EL (cell line): ENCODE results near the gene OR52E1.

ENCODE experiments used
- DNase-seq: peaks from one replicate; pipeline ENCODE4 v3.0.0-alpha.2; 2016

OR52E1 gene

DNA sequence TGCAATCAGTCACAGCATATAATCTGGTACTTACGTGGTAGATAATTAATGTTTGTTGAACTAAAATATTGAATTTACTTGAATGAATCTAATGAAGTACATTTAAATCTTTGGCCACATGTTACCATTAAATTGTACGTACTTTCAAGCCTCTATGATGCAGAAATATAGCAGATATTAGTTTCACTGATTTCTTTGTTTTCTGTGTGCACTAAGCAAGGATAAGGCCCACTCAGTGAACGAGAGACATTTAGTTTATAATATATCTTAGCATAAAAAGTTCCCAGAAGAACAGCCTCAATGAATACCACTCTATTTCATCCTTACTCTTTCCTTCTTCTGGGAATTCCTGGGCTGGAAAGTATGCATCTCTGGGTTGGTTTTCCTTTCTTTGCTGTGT lies at the start of gene OR52E1:
OR52E1 (plus strand) TSS at position 301 of the 400 bp plus-strand sequence.
- no peak for DNase-seq

- DNase-seq: no peak
Measured at GRCh38 chr11:5021996-5022395, 47.4 kb upstream of the OR52E1 start.

DNA sequence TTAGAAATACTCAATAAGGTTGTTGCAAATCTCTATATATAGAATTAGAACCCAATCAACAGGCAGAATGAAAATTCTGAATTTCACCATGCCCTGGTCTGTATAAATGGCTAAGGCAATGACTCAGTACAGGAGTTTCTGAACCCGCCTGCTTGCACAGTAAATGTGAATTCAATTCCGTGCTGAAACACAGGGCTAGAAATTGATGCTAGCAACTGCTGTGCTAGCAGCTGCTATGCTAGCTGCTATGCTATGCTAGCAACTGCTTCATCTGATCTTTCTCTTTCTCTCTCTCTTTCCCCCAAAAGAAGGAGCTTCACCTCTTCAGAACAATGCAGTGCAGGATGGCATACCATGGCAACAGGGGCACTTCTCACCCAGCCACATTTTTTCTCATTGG lies 32.7 kb upstream of the OR52E1 start:
- no peak for DNase-seq

GRCh38 chr11:5037926-5038325 lies 31.4 kb upstream of the OR52E1 start:
- DNase-seq: no peak

DNA sequence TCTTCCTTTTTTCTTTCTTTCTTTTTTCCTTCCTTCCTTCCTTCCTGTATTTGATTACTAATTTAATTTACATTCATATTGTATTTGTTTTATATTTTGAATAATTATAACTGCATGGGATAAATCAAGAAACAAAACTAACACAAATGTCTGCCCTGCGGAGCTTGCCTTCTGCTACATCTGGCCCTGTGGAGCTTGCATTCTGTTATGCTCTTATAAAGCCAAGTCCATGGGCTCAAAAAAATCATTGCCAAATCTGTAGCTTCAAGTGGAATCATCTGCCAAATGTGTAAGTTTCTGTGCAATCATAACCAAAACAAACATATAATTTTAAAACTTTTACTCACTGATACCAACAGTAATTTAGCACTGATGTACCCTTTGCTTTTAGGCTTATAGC lies 31.0 kb upstream of the OR52E1 start:
- no peak for DNase-seq

- no peak for DNase-seq
Measured at GRCh38 chr11:5040876-5041275, 28.5 kb upstream of the OR52E1 start.

GRCh38 chr11:5042091-5042490 lies 27.3 kb upstream of the OR52E1 start:
- no peak for DNase-seq

DNA sequence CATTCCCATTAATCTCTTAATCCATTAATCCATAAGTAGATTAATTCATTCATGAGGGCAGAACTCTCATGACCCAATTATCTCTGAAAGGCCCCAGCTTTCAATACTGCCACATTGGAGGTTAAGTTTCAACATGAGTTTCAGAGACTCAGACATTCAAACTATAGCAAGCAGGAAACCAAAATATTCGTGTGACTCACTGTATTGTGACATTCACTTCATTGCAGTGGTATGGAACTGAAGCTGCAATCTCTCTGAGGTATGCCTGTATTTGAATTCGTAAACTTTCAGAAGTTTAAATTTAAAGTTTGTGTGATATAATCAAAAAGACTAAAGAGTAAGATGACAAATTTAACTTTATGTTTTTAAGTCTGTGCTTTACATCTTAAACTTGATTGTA lies 26.0 kb upstream of the OR52E1 start:
- DNase-seq: no peak

DNA sequence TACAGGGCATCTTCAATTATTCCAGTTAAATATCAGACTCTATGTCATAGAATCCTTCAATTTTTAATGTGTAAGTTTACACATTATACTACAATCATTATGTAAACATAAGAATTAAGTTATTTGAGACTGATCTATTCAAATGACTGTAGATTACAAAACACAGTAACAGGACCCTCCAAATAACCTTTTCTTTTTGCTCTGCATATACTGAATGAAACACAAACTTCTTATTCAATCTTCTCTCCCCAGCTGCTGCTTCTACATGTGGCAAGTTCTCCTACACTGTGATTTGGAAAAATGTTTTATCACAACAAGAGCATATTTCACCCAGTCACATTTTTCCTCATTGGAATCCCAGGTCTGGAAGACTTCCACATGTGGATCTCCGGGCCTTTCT lies 23.1 kb upstream of the OR52E1 start, which contains the start of gene OR52J3:
OR52J3 (plus strand) TSS at position 301 of the 400 bp plus-strand sequence; CDS start at position 301, 0 bp downstream.
- no peak for DNase-seq

DNA sequence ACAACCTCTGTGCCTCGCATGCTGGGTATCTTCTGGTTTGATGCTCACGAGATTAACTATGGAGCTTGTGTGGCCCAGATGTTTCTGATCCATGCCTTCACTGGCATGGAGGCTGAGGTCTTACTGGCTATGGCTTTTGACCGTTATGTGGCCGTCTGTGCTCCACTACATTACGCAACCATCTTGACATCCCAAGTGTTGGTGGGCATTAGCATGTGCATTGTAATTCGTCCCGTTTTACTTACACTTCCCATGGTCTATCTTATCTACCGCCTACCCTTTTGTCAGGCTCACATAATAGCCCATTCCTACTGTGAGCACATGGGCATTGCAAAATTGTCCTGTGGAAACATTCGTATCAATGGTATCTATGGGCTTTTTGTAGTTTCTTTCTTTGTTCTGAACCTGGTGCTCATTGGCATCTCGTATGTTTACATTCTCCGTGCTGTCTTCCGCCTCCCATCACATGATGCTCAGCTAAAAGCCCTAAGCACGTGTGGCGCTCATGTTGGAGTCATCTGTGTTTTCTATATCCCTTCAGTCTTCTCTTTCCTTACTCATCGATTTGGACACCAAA lies 22.5 kb upstream of the OR52E1 start:
- DNase-seq: no peak

DNA sequence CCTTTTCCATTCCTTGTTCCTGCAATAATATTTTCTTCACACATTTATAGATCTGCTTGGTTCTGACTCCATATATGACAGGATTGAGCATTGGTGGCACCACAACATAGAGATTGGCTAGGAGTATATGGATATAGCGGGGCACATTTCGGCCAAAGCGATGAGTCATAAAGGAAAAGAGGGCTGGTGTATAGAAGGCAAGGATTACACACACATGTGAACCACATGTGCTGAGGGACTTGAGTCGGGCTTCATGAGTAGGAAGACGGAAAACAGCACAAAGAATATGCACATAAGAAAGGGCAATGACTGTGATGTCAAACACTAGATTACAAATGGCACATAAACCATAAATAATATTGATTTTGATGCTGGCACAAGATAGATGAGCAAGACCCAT lies 10.7 kb upstream of the OR52E1 start:
- DNase-seq: peak; percentile 8

DNA sequence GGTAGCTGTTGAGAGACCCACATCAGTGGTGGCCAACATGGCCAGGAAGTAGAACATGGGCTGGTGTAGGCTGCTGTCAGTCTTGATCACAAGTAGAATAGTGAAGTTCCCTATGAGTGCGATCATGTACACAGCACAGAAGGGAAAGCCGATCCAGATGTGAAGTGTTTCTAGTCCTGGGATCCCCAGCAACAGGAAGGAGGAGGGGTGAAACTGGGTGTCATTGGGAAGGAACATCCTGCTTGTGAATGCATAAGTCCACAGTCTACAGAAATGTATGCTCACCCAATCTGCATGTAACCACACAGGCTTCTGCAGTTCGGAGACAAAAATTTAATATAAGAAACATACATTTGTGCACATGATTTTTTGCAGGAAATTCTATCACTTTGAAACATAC lies 10.0 kb upstream of the OR52E1 start, which contains the start of gene OR52E2:
OR52E2 (minus strand) TSS at position 237 of the 400 bp plus-strand sequence; CDS start at position 237, 0 bp downstream.
- no peak for DNase-seq

- no peak for DNase-seq
Measured at GRCh38 chr11:5065027-5065426, 4.3 kb upstream of the OR52E1 start.

DNA sequence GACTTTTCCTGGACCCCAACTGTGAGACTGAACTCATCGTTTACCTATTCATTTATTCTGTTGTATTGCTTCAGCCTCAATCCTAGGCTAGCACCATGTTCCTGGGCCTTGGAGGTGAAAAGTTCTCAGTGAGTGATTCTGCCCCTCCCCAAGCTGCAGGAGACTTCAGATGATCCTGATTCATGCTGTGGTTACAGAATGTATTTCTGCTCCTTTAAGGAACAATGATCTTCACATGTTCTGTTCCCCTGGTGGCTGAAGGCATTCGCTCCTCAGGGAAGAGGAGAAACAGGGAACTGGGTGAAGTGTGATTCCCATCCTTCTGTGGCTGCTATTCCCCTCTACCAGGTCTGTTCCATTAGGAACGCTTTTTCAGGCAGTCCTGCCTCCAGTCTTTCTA lies 2.4 kb downstream of the OR52E1 start:
- no peak for DNase-seq

GRCh38 chr11:5081405-5081804 lies 12.0 kb downstream of the OR52E1 start:
- DNase-seq: no peak

DNA sequence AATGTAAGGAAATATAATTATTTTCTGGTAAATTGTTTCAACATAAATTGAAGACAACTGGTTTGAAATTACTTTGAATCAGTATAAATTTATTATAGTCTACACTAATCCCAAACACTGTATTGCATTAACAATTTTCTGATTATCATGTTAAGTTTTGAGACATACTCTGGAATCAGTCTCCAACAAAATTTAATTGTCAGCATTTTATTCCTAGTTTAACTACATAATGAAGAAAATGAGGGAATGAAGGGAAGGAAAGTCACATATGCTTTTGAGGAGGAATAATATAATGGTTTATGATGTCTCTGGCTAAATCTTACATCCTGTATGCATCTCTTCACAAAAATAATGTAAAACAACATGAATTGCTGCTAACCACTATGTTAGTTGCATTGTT lies 14.2 kb downstream of the OR52E1 start:
- no peak for DNase-seq

GRCh38 chr11:5088556-5088955 lies 19.2 kb downstream of the OR52E1 start:
- DNase-seq: no peak

GRCh38 chr11:5090668-5091067 lies 21.3 kb downstream of the OR52E1 start:
- DNase-seq: no peak

- peak; percentile 16 for DNase-seq
Measured at GRCh38 chr11:5092821-5093585, 23.6 kb downstream of the OR52E1 start.

GRCh38 chr11:5096011-5096410 lies 26.6 kb downstream of the OR52E1 start:
- DNase-seq: no peak

GRCh38 chr11:5102246-5102645 lies 32.9 kb downstream of the OR52E1 start:
- no peak for DNase-seq

DNA sequence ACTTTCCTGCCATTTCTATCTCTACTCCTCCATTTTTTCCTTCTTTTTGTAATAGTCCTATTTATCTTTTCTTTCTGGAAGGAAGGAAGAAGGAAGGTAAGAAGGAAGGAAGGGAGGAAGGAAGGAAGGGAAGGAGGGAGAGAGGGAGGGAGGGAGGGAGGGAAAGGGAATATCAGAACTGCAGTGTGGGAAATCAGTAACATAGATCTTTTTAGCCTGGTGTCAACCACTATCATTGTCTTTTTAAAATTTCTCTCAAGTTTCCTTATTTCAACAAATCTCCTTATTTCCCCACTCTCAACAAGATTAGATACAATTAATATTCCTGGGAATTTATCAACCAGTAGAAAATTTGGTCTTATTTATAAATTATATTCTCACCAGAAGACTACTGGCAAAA lies 33.7 kb downstream of the OR52E1 start:
- no peak for DNase-seq

GRCh38 chr11:5107285-5107684 lies 37.9 kb downstream of the OR52E1 start:
- DNase-seq: no peak

- DNase-seq: no peak
Measured at GRCh38 chr11:5115339-5115738, 46.0 kb downstream of the OR52E1 start.

GRCh38 chr11:5117588-5117987 lies 48.2 kb downstream of the OR52E1 start:
- DNase-seq: no peak
